K562 (cell line): ENCODE results near the gene ZC3H12A. TPM values are rescaled to one million over a fixed set of nuclear protein-coding genes. Genes with fewer than 3 reads are reported as not detected.

Source experiments
- GATA2 ChIP-seq: sonication (generic); formaldehyde crosslinking; IDR thresholded peaks from 2 replicates; pipeline ENCODE4 v1.4.0; 2020; ENCODE audit warnings: mild to moderate bottlenecking, missing genetic modification reagents
- HMGXB4 ChIP-seq: sonication (generic); formaldehyde crosslinking; IDR thresholded peaks from 2 replicates; pipeline ENCODE4 v1.8.1; 2023; ENCODE audit warnings: mild to moderate bottlenecking, missing genetic modification reagents
- MTA1 ChIP-seq: fragments of 450-650 bp; IDR thresholded peaks from 2 replicates; pipeline ENCODE4 v1.6.1; 2017; ENCODE audit warnings: borderline replicate concordance
- POLR3A ChIP-seq: IDR thresholded peaks from 2 replicates; pipeline ENCODE4 v1.6.1; 2011; ENCODE audit warnings: borderline replicate concordance, mild to moderate bottlenecking, moderate library complexity; ENCODE audit not compliant: insufficient read length, insufficient read depth; ENCODE audit errors: extremely low read depth
- RBBP5 ChIP-seq: fragments of 200-600 bp; sonication (generic); IDR thresholded peaks from 2 replicates; pipeline ENCODE4 v1.6.1; 2012; ENCODE audit warnings: borderline replicate concordance, mild to moderate bottlenecking, low read length, control low read depth, inconsistent platforms; ENCODE audit not compliant: insufficient read depth, poor library complexity, severe bottlenecking
- THAP12 ChIP-seq: fragments of 250-450 bp; sonication (Bioruptor Pico); IDR thresholded peaks from 2 replicates; pipeline ENCODE4 v1.9.0; 2021; ENCODE audit warnings: mild to moderate bottlenecking, inconsistent platforms
- USF1 ChIP-seq: sonication (generic); formaldehyde crosslinking; IDR thresholded peaks from 2 replicates; pipeline ENCODE4 v1.9.0; 2022; ENCODE audit warnings: mild to moderate bottlenecking, missing genetic modification reagents
- polyA plus RNA-seq, 8 experiments: library from polyadenylated mRNA; depleted of rRNA in 4 of 8; stranded (reverse) in 5 of 8; unstranded in 3 of 8; fragments of >200 nt; fragmentation: Nextera tagmentation in 2 of 8; fragmentation: Illumina TruSeq in 1 of 8; extraction: Ambion mirVana in 2 of 8; extraction: Trizol in 1 of 8; gene quantifications; 2 replicates each; pipeline versions ENCODE4 v1.2.1 to v1.2.3, GENCODE V29; 2011 to 2014; ENCODE audit warnings: inconsistent platforms in 1 of 8, missing spikeins in 1 of 8
- total RNA-seq, 7 experiments: library from RNA; depleted of rRNA in 6 of 7; stranded (reverse); fragments of >200 nt in 6 of 7; fragmentation: Illumina TruSeq in 2 of 7; extraction: Trizol in 2 of 7; gene quantifications; 2 replicates each; pipeline versions ENCODE4 v1.2.1 to v1.2.3, GENCODE V29; 2011 to 2021; ENCODE audit warnings: low replicate concordance in 1 of 7
- TF ChIP-seq, protein P1 (sequence below), 2 experiments: fragments of 450-650 bp in 1 of 2; sonication (generic) in 1 of 2; formaldehyde crosslinking in 1 of 2; IDR thresholded peaks; 2 replicates each; pipeline versions ENCODE4 v1.7.1 to v1.9.0; 2016 to 2022; ENCODE audit warnings: inconsistent platforms in 1 of 2, mild to moderate bottlenecking in 1 of 2, missing genetic modification reagents in 1 of 2

ZC3H12A gene
- total and polyA plus RNA-seq, 9 of the 15 experiments (the other 6 are each of a cell fraction or from before 2014, with no cell fraction given), result 0.14 to 9.4 (median 6.7) TPM

- TF ChIP-seq, protein P1, sequence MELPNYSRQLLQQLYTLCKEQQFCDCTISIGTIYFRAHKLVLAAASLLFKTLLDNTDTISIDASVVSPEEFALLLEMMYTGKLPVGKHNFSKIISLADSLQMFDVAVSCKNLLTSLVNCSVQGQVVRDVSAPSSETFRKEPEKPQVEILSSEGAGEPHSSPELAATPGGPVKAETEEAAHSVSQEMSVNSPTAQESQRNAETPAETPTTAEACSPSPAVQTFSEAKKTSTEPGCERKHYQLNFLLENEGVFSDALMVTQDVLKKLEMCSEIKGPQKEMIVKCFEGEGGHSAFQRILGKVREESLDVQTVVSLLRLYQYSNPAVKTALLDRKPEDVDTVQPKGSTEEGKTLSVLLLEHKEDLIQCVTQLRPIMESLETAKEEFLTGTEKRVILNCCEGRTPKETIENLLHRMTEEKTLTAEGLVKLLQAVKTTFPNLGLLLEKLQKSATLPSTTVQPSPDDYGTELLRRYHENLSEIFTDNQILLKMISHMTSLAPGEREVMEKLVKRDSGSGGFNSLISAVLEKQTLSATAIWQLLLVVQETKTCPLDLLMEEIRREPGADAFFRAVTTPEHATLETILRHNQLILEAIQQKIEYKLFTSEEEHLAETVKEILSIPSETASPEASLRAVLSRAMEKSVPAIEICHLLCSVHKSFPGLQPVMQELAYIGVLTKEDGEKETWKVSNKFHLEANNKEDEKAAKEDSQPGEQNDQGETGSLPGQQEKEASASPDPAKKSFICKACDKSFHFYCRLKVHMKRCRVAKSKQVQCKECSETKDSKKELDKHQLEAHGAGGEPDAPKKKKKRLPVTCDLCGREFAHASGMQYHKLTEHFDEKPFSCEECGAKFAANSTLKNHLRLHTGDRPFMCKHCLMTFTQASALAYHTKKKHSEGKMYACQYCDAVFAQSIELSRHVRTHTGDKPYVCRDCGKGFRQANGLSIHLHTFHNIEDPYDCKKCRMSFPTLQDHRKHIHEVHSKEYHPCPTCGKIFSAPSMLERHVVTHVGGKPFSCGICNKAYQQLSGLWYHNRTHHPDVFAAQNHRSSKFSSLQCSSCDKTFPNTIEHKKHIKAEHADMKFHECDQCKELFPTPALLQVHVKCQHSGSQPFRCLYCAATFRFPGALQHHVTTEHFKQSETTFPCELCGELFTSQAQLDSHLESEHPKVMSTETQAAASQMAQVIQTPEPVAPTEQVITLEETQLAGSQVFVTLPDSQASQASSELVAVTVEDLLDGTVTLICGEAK (IDR thresholded peaks at IDR 0.05), result no peak
- TF ChIP-seq, protein P1 (CRISPR knock-in tag; IDR thresholded peaks at IDR 0.05), result no peak
- TF ChIP-seq GATA2 (CRISPR knock-in tag), result no peak
- no peak for TF ChIP-seq POLR3A
- TF ChIP-seq USF1 (CRISPR knock-in tag), result no peak
- TF ChIP-seq RBBP5, result peak; percentile 71
- no peak for TF ChIP-seq HMGXB4 (CRISPR knock-in tag)
- no peak for TF ChIP-seq THAP12
- no peak for TF ChIP-seq MTA1
These were observed 1.2 kb downstream of the ZC3H12A start (continued) for GRCh38 chr1:37475380-37476086.
